Measurements from ENCODE around the gene NTM.

The NTM gene

GRCh38 chr11:132123449-132123848 is 753.0 kb downstream of the NTM start:
- no peak for TF ChIP-seq CTCF (IDR thresholded peaks at IDR 0.05; ENCODE audit: low read depth, low read length)
- H3K4me3 ChIP-seq (replicated peaks in 1 of 2; ENCODE audit: low read depth in 2 of 2, low read length in 2 of 2), result no peak overlapping the region
- DNase-seq (ENCODE audit: low read depth in 2 of 2), result no peak

DNA sequence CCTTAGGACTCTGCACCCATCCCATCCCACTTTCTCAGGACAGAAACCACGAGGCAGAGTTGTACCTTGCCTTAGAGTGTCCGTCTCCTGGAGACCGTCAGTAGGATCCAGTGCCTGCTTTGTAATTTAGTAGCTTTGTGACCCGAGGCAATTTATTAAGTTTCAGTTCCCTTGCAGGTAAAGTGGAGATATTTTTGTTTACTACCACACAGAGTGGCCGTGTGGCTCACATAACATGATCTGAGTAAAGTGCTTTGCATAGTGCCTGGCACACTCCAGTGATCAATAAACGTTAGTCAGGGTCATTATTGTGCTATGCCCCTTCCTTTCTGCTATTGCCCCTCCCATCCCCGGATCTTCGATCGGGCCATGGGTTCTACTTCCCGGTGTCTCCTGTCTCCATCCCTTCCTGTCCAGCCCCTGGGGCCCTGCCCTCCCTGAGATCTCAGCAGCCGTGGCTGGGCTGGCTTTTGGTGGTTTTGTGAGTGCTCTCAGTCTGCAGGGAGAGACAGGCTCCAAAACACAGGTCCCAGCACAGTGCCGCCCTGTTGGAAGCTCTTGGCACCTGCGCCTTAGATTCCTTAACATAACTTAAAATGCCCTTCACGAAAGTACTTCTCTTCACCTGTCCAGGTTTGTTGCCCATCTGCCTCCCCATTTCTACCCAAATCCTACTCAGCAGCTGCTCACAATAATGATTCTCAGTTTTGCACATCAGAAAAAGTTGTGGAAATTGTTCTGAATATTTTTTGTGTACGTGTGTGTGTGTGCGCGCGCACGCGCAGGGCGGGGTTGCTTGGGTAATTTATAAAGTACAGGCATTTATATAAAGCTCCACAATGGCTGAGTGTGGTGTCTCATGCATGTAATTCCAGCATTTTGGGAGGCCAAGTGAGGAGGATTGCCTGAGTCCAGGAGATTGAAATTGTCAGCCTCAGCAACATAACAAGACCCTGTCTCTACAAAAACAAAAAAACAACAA is 753.7 kb downstream of the NTM start:
- H3K4me3 ChIP-seq (replicated peaks in 1 of 2; ENCODE audit: low read depth in 2 of 2, low read length in 2 of 2), result no peak overlapping the region
- peak; percentile 13 for TF ChIP-seq CTCF (IDR thresholded peaks at IDR 0.05; ENCODE audit: low read depth, low read length)
- no peak for DNase-seq (ENCODE audit: low read depth in 2 of 2)

- H3K4me3 ChIP-seq (replicated peaks in 1 of 2; ENCODE audit: low read depth in 2 of 2, low read length in 2 of 2), result peak overlapping the region; percentile 30 to 34
- DNase-seq (ENCODE audit: low read depth in 2 of 2), result peak; percentile 39 to 49
- no peak for TF ChIP-seq CTCF (IDR thresholded peaks at IDR 0.05; ENCODE audit: low read depth, low read length)
Measured at GRCh38 chr11:132125988-132126871, 755.8 kb downstream of the NTM start.

DNA sequence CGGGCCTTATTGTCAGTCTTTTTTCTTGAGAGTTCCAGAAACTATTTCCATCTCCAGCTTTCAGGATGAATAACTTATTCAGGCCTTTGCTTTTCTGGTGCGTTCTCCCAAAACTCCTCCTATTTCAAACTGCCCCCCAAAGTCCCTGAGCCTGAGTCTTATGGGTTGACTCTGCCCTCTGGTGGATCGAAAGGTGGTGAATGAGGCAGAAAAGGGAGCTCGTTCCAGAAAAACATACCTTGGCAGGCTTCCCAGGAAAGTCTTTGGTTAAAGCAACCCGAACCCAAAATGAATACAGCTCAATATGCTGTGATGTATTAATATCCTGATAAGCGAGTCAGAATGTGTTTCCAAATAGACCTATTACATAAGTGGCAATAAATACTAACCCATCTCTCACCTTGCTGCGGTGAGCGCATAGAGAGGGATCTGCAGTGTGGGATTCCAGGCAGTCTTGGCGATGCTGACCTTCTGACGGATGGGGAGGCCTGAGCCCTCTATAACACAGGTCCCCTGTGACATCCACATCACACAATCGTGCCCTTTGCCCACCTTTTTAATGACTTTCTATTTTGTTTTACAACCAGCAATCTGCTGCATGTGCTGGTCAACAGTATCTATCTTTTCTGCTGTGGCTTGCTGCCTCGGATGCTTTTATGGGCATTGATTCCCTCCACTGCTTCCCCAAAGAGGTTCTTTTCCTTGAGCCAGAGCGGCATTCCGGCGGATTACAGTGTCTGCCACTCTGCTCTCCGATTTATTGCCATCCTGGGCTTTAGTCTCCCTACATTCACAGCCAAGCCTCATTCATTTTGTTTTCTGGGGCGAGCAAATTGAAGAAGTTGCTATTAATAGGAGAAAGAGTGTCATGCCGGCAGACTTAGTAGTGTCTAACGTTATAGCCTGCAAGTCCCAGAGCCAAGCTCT is 756.8 kb downstream of the NTM start:
- DNase-seq (ENCODE audit: low read depth in 2 of 2), result peak; percentile 94 to 97
- TF ChIP-seq CTCF (IDR thresholded peaks at IDR 0.05; ENCODE audit: low read depth, low read length), result peak; percentile 79
- H3K4me3 ChIP-seq (replicated peaks in 1 of 2; ENCODE audit: low read depth in 2 of 2, low read length in 2 of 2), result peak overlapping the region; percentile 30 to 34

- no peak overlapping the region for H3K4me3 ChIP-seq (replicated peaks in 1 of 2; ENCODE audit: low read depth in 2 of 2, low read length in 2 of 2)
- no peak for DNase-seq (ENCODE audit: low read depth in 2 of 2)
- TF ChIP-seq CTCF (IDR thresholded peaks at IDR 0.05; ENCODE audit: low read depth, low read length), result no peak
Measured at GRCh38 chr11:132127900-132128288, 757.5 kb downstream of the NTM start.

GRCh38 chr11:132131047-132131446 is 760.6 kb downstream of the NTM start:
- H3K4me3 ChIP-seq (replicated peaks in 1 of 2; ENCODE audit: low read depth in 2 of 2, low read length in 2 of 2), result no peak overlapping the region
- no peak for DNase-seq (ENCODE audit: low read depth in 2 of 2)
- no peak for TF ChIP-seq CTCF (IDR thresholded peaks at IDR 0.05; ENCODE audit: low read depth, low read length)
